ENCODE results near the gene PES1. TPM values are rescaled to one million over a fixed set of nuclear protein-coding genes. Genes with fewer than 3 reads are reported as not detected.
A peak's percentile ranks its signal among the peaks of the same experiment; 100 is the strongest.
"Not testable (repeated sequence)": the region's sequence is repeated elsewhere in the genome, so short reads cannot be mapped to it uniquely, and the experiment has no call there.

PES1 gene
- total RNA-seq, 4 donors from 2014 or later = 36.6 to 62.4 (median 47.9) TPM

DNA sequence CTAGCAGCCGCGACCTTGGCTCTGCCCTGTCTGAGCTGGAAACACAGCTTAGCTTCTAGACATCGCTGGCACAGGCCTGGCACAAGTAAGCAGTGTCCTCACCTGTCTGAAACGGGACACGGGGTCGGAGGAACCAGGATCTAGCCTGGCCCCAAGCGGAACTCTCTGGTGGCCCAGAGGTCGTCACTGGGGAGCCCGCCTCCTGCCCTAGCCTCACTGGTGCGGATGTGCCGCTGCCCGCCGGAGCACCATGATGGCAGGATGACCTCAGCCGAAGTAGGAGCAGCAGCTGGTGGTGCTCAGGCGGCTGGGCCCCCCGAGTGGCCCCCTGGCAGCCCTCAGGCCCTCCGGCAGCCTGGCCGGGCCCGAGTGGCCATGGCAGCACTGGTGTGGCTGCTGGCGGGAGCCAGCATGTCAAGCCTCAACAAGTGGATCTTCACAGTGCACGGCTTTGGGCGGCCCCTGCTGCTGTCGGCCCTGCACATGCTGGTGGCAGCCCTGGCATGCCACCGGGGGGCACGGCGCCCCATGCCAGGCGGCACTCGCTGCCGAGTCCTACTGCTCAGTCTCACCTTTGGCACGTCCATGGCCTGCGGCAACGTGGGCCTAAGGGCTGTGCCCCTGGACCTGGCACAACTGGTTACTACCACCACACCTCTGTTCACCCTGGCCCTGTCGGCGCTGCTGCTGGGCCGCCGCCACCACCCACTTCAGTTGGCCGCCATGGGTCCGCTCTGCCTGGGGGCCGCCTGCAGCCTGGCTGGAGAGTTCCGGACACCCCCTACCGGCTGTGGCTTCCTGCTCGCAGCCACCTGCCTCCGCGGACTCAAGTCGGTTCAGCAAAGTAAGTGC lies 44.7 kb upstream of the PES1 start:
- intact Hi-C loops (cut with DNase I) = no loop called here
- Histone ChIP-seq H3K4me3 (replicated peaks in 1 of 3) (peak overlapping the region; percentile 40 to 66 (median 60)), H3K27me3 (no peaks in the 10 kb centered on the region), H3K4me1 (peaks cover 19 to 28% of the 10 kb centered on the region in 2 donors), H3K27ac (peak overlapping the region in 2 of 3 donors; percentile 78 to 93), H3K9me3 (no peaks in the 10 kb centered on the region), H3K36me3 (no peaks in the 10 kb centered on the region)
- WGBS, 2 donors = 56 to 66% methylated on average over 23 to 29 of the region's 45 CpGs
- TF ChIP-seq POLR2A (IDR thresholded peaks at IDR 0.05) = no peak
- TF ChIP-seq, protein P1, sequence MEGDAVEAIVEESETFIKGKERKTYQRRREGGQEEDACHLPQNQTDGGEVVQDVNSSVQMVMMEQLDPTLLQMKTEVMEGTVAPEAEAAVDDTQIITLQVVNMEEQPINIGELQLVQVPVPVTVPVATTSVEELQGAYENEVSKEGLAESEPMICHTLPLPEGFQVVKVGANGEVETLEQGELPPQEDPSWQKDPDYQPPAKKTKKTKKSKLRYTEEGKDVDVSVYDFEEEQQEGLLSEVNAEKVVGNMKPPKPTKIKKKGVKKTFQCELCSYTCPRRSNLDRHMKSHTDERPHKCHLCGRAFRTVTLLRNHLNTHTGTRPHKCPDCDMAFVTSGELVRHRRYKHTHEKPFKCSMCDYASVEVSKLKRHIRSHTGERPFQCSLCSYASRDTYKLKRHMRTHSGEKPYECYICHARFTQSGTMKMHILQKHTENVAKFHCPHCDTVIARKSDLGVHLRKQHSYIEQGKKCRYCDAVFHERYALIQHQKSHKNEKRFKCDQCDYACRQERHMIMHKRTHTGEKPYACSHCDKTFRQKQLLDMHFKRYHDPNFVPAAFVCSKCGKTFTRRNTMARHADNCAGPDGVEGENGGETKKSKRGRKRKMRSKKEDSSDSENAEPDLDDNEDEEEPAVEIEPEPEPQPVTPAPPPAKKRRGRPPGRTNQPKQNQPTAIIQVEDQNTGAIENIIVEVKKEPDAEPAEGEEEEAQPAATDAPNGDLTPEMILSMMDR (IDR thresholded peaks at IDR 0.05) = no peak
- DNase-seq = peak; percentile 25 to 38

DNA sequence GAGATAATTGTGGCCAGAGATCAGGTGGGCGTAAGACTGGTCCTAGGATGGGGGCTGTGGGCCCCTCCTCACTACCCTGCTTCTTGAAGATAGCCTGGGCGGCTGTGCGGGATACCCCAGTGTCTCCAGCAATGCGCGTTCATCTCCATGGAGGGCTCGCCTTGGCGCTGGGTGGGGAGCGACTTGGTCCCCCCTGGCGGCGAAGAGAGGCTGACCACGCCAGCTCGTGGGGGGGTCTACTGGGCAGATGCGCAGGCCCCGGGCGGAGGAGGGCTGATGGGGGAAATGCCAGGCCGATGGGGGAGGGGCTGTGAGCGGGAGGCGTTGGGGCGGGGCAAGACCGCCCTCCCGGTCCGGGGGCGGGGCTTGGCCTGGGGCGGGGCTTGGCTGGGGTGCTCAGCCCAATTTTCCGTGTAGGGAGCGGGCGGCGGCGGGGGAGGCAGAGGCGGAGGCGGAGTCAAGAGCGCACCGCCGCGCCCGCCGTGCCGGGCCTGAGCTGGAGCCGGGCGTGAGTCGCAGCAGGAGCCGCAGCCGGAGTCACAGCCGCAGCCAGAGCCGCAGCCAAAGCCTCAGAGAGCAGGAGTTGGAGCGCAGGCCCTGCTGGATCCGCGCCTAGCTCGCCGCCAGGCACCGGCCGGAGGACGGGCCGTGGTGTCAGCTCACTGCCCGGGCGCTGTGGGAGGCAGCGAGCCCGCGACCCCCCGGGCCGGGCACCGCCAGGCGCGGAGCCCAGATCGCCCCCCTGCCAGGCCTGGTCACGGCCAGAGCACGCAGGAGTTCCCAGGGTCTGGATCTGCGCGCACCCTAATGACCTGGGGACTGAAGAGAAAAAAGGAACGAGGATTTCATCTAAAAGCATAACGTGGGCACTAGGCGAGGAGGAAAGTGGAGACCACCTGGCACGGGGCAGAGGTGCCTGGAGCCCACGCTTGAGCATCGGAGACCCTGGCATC lies 43.8 kb upstream of the PES1 start, which contains the start of gene SLC35E4:
Gene SLC35E4 (plus strand): TSS at position 509 of the 953 bp plus-strand sequence. CDS start 670 bp downstream, outside the sequence.
- Histone ChIP-seq H3K9me3 (no peaks in the 10 kb centered on the region), H3K4me3 (replicated peaks in 1 of 3) (peak within 1 kb of the TSS; percentile 40 to 66 (median 60)), H3K36me3 (no peaks in the 10 kb centered on the region), H3K27ac (peak within 1 kb of the TSS; percentile 80 to 93 (median 84)), H3K4me1 (peaks cover 19 to 28% of the 10 kb centered on the region in 2 donors), H3K27me3 (no peaks in the 10 kb centered on the region)
- DNase-seq = peak; percentile 91 to 94
- 2 to 3% methylated on average over 16 to 22 of the region's 75 CpGs for WGBS, 2 donors
- TF ChIP-seq, protein P1 (IDR thresholded peaks at IDR 0.05) = peak in 1 of 6 experiments; percentile 23
- TF ChIP-seq POLR2A (IDR thresholded peaks at IDR 0.05) = peak in 1 of 2 donors; percentile 80
- intact Hi-C loops (cut with DNase I) = loop anchor here (2.0 kb wide), 1 partner anchor 285 kb away; no protein-coding TSS in a partner anchor

DNA sequence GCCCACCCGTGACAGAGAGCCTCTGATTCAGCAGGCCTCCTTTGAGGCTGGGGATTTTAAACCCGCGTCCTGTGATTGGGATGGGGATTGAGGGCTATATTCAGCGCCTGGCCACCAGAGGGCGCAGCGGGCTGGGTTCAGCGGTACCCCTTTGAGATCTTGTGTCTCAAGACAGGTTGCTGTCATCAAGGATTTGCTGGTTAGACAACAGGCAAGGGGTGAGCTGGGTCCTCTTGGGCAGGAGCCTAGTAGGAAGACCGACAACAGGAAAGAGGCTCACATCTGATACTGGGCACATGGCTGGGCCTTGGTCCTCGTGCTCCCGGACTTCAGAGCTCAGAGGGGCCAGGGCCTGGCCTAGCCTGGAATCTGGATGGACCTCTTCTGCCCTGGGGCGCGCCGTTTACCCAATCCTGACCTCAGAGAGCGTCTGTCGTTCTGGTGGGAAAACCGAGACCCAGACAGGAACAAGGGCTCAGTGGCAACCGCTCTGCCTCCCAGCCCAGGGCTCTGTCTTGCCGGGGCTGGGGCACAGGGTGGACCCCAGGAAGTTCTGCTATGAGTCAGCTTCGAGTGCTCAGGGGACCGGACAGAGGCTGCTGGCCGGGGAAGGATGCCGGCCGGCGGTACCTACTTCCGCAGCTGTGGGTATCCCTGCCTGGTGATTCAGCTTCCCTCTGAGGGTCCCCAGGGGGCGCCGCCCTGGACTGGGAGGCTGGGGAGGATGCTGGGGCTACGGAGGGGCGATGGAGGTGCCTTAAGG lies 42.9 kb upstream of the PES1 start:
- intact Hi-C loops (cut with DNase I) = loop anchor here (2.0 kb wide), 1 partner anchor 286 kb away; no protein-coding TSS in a partner anchor
- peak overlapping the region in 1 of 3 donors; percentile 60 for H3K4me3 ChIP-seq (replicated peaks in 1 of 3)

DNA sequence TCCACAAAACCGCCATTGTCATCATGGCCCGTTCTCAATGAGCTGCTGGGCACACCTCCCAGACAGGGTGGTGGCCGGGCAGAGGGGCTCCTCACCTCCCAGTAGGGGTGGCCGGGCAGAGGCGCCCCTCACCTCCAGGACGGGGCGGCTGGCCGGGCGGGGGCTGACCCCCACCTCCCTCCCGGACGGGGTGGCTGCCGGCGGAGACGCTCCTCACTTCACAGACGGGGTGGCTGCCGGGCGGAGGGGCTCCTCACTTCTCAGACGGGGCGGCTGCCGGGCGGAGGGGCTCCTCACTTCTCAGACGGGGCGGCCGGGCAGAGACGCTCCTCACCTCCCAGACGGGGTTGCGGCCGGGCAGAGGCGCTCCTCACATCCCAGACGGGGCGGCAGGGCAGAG lies 39.8 kb upstream of the PES1 start:
- intact Hi-C loops (cut with DNase I); H3K4me3 ChIP-seq (replicated peaks in 1 of 3); DNase-seq; H3K27ac ChIP-seq; H3K27me3 ChIP-seq; H3K9me3 ChIP-seq; H3K36me3 ChIP-seq: not testable (repeated sequence)
- WGBS, 2 donors = 91 to 95% methylated on average over 13 to 28 of the region's 31 CpGs
- peaks cover 15 to 16% of the 10 kb centered on the region in 2 donors for H3K4me1 ChIP-seq

More for the DNA sequence above, 42.9 kb upstream of the PES1 start:
- DNase-seq = peak; percentile 82 to 86
- no peaks in the 10 kb centered on the region for H3K36me3 ChIP-seq
- TF ChIP-seq POLR2A (IDR thresholded peaks at IDR 0.05) = no peak
- TF ChIP-seq, protein P1 (IDR thresholded peaks at IDR 0.05) = peak; percentile 88 to 96 (median 94)
- H3K9me3 ChIP-seq = no peaks in the 10 kb centered on the region
- WGBS, 2 donors = 13 to 18% methylated on average over 13 to 14 of the region's 29 CpGs
- no peaks in the 10 kb centered on the region for H3K27me3 ChIP-seq
- H3K27ac ChIP-seq = peak overlapping the region; percentile 73 to 93 (median 80)
- peaks cover 19 to 28% of the 10 kb centered on the region in 2 donors for H3K4me1 ChIP-seq
